ENCODE measurements around the gene TOP1.

DNA sequence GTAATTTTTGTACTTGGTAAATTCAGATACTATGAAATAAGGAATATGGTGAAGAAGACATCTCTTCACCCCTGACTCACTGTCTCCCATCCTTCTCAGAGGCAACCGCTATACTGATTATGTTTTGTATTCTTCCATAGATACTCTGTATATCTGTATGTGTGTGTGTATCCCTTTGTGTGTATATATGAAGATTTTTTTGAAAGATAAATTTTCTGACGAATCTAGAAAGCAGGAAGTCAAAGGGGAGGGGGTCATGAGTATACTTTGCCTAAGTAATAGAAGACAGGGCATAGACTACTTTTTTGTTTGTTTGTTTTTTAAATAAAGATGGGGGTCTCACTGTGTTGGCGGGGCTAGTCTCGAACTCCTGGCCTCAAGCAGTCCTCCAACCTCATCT is 48.2 kb downstream of the TOP1 start:
- TF ChIP-seq, protein P1, sequence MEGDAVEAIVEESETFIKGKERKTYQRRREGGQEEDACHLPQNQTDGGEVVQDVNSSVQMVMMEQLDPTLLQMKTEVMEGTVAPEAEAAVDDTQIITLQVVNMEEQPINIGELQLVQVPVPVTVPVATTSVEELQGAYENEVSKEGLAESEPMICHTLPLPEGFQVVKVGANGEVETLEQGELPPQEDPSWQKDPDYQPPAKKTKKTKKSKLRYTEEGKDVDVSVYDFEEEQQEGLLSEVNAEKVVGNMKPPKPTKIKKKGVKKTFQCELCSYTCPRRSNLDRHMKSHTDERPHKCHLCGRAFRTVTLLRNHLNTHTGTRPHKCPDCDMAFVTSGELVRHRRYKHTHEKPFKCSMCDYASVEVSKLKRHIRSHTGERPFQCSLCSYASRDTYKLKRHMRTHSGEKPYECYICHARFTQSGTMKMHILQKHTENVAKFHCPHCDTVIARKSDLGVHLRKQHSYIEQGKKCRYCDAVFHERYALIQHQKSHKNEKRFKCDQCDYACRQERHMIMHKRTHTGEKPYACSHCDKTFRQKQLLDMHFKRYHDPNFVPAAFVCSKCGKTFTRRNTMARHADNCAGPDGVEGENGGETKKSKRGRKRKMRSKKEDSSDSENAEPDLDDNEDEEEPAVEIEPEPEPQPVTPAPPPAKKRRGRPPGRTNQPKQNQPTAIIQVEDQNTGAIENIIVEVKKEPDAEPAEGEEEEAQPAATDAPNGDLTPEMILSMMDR (IDR thresholded peaks at IDR 0.05; ENCODE audit: low read length), result no peak
- no peak for TF ChIP-seq EZH2 (optimal IDR thresholded peaks at IDR 0.05; ENCODE audit: low read depth, low read length)
- TF ChIP-seq EZH2phosphoT487 (IDR thresholded peaks at IDR 0.05; ENCODE audit: low read length), result no peak
